Prostate gland (tissue), 2 donors: ENCODE results near the gene BTNL2. TPM values are rescaled to one million over a fixed set of nuclear protein-coding genes. Genes with fewer than 3 reads are reported as not detected.

Experiments used
- DNase-seq: peaks from one replicate; pipeline ENCODE4 v3.0.0-alpha.2; 2019; ENCODE audit warnings: low spot score
- H3K27ac ChIP-seq, 2 donors: fragments of 200-600 bp; sonication (generic); 2 replicates each; pipeline ENCODE4 v1.5.1; 2017 to 2019
- H3K27me3 ChIP-seq: fragments of 200-600 bp; sonication (generic); replicated peaks from 2 replicates; pipeline ENCODE4 v1.5.1; 2019; ENCODE audit not compliant: insufficient read depth
- H3K36me3 ChIP-seq, 2 donors: fragments of 200-600 bp; sonication (generic); 1 replicate in 1 of 2; 2 replicates in 1 of 2; pipeline versions ENCODE4 v1.5.1 to v1.8.1; 2017 to 2019
- H3K4me1 ChIP-seq: fragments of 200-600 bp; sonication (generic); replicated peaks from 2 replicates; pipeline ENCODE4 v1.5.1; 2019
- H3K4me3 ChIP-seq, 2 donors: fragments of 200-600 bp; sonication (generic); 2 replicates each; pipeline ENCODE4 v1.5.1; 2017 to 2019
- H3K9me3 ChIP-seq: fragments of 200-600 bp; sonication (generic); 2 replicates; pipeline ENCODE4 v1.5.1; 2017
- CTCF ChIP-seq, 4 experiments: fragments of 200-600 bp in 2 of 4; fragments of 450-650 bp in 2 of 4; sonication (generic) in 2 of 4; IDR thresholded peaks; 1 replicate in 3 of 4; 2 replicates in 1 of 4; pipeline ENCODE4 v1.5.1; 2016 to 2019; ENCODE audit warnings: antibody characterized with exemption in 4 of 4, mild to moderate bottlenecking in 2 of 4, moderate library complexity in 2 of 4
- POLR2A ChIP-seq: fragments of 450-650 bp; IDR thresholded peaks from one replicate; pipeline ENCODE4 v1.6.1; 2016; ENCODE audit warnings: antibody characterized with exemption, mild to moderate bottlenecking
- POLR2AphosphoS5 ChIP-seq: sonication (generic); formaldehyde crosslinking; IDR thresholded peaks from one replicate; pipeline ENCODE4 v1.6.1; 2017; ENCODE audit warnings: antibody characterized with exemption
- WGBS: methylation state at CpG from one replicate; pipeline ENCODE4 v1.1.5; 2018; 5-methylcytosine and 5-hydroxymethylcytosine counted together
- intact Hi-C: fragments of 100-400 bp; cut with DNase I; formaldehyde crosslinking; loops from one replicate; pipeline ENCODE4 v1.14.2; 2022
- total RNA-seq, 2 donors: library from RNA; depleted of rRNA; stranded (reverse); fragments of >200 nt; gene quantifications; one replicate each; pipeline ENCODE4 v1.1.0, GENCODE V29; 2016

The BTNL2 gene
- total RNA-seq, 2 donors from 2014 or later, result not detected

- intact Hi-C loops, result no loop called here
- Histone ChIP-seq H3K4me1 (no peaks in the 10 kb centered on the region), H3K27me3 (no peaks in the 10 kb centered on the region), H3K9me3 (no peaks in the 10 kb centered on the region), H3K36me3 (no peaks in the 10 kb centered on the region), H3K4me3 (no peak overlapping the region), H3K27ac (no peak overlapping the region)
- 91% methylated on average over 7 of the region's 7 CpGs for WGBS
- no peak for DNase-seq
- TF ChIP-seq POLR2AphosphoS5 (no peak), CTCF (IDR thresholded peaks at IDR 0.05) (no peak), POLR2A (no peak)
These were observed 31.0 kb downstream of the BTNL2 start for GRCh38 chr6:32375739-32376529.

GRCh38 chr6:32371803-32372202 lies 35.2 kb downstream of the BTNL2 start, which contains the start of gene TSBP1:
Gene TSBP1 (minus strand): TSS chr6:32371903. CDS start chr6:32371706, 197 bp downstream.
- H3K27me3 ChIP-seq, result no peaks in the 10 kb centered on the region
- H3K4me3 ChIP-seq, result no peak within 1 kb of the TSS
- no peaks in the 10 kb centered on the region for H3K36me3 ChIP-seq
- no peak for DNase-seq
- H3K27ac ChIP-seq, result no peak within 1 kb of the TSS
- intact Hi-C loops, result no loop called here
- H3K9me3 ChIP-seq, result no peaks in the 10 kb centered on the region
- H3K4me1 ChIP-seq, result no peaks in the 10 kb centered on the region
- TF ChIP-seq POLR2A (no peak), POLR2AphosphoS5 (no peak)

GRCh38 chr6:32371229-32371628 lies 35.8 kb downstream of the BTNL2 start:
- Histone ChIP-seq H3K9me3 (no peaks in the 10 kb centered on the region), H3K36me3 (no peaks in the 10 kb centered on the region), H3K4me1 (no peaks in the 10 kb centered on the region), H3K4me3 (no peak overlapping the region), H3K27me3 (no peaks in the 10 kb centered on the region), H3K27ac (no peak overlapping the region)
- 53% methylated on average over 1 of the region's 1 CpG for WGBS
- intact Hi-C loops, result no loop called here
- TF ChIP-seq CTCF (IDR thresholded peaks at IDR 0.05) (no peak), POLR2AphosphoS5 (no peak), POLR2A (no peak)
- no peak for DNase-seq

- no peaks in the 10 kb centered on the region for H3K9me3 ChIP-seq
- 82% methylated on average over 2 of the region's 2 CpGs for WGBS
- H3K27ac ChIP-seq, result no peak overlapping the region
- no peaks in the 10 kb centered on the region for H3K4me1 ChIP-seq
- no peak for TF ChIP-seq POLR2A
- TF ChIP-seq POLR2AphosphoS5, result no peak
- TF ChIP-seq CTCF (IDR thresholded peaks at IDR 0.05), result no peak
- no peak for DNase-seq
- H3K36me3 ChIP-seq, result no peaks in the 10 kb centered on the region
- no peak overlapping the region for H3K4me3 ChIP-seq
- no peaks in the 10 kb centered on the region for H3K27me3 ChIP-seq
- intact Hi-C loops, result no loop called here
These were observed 36.5 kb downstream of the BTNL2 start for GRCh38 chr6:32370505-32370904.

GRCh38 chr6:32369660-32370059 lies 37.3 kb downstream of the BTNL2 start:
- intact Hi-C loops, result no loop called here
- no peak for DNase-seq
- Histone ChIP-seq H3K36me3 (no peaks in the 10 kb centered on the region), H3K4me3 (no peak overlapping the region), H3K27me3 (no peaks in the 10 kb centered on the region), H3K4me1 (no peaks in the 10 kb centered on the region), H3K9me3 (no peaks in the 10 kb centered on the region), H3K27ac (no peak overlapping the region)
- 66% methylated on average over 3 of the region's 3 CpGs for WGBS
- TF ChIP-seq POLR2AphosphoS5, result no peak
- TF ChIP-seq POLR2A, result no peak
- no peak for TF ChIP-seq CTCF (IDR thresholded peaks at IDR 0.05)
